Astrocyte of the spinal cord (primary cell): ENCODE results near the gene PLEKHH1.

ENCODE experiments used
- DNase-seq: peaks from one replicate; pipeline ENCODE4 v3.0.0; 2011; ENCODE audit warnings: low read depth, low spot score
- H3K4me3 ChIP-seq: 2 replicates; pipeline ENCODE4 v1.5.1; 2011; ENCODE audit warnings: low read depth, mild to moderate bottlenecking, low read length, moderate library complexity
- CTCF ChIP-seq: IDR thresholded peaks from 2 replicates; pipeline ENCODE4 v1.5.1; 2012; ENCODE audit warnings: low read depth, mild to moderate bottlenecking, low read length, inconsistent platforms
- in situ Hi-C: cut with HindIII; loops from 2 replicates; pipeline ENCODE4 v1.10.0; 2017; ENCODE audit warnings: low sequenced_read_pairs

The PLEKHH1 gene

GRCh38 chr14:67497216-67497615 is 35.9 kb upstream of the PLEKHH1 start:
- in situ Hi-C loops, result no loop called here
- DNase-seq, result no peak
- TF ChIP-seq CTCF, result no peak
- no peak overlapping the region for H3K4me3 ChIP-seq

GRCh38 chr14:67497716-67498115 is 35.4 kb upstream of the PLEKHH1 start:
- no peak overlapping the region for H3K4me3 ChIP-seq
- no peak for TF ChIP-seq CTCF
- in situ Hi-C loops, result no loop called here
- no peak for DNase-seq

GRCh38 chr14:67500981-67501380 is 32.1 kb upstream of the PLEKHH1 start:
- DNase-seq, result no peak
- in situ Hi-C loops, result no loop called here
- H3K4me3 ChIP-seq, result no peak overlapping the region
- TF ChIP-seq CTCF, result no peak

GRCh38 chr14:67501670-67502069 is 31.4 kb upstream of the PLEKHH1 start:
- no peak for TF ChIP-seq CTCF
- no peak overlapping the region for H3K4me3 ChIP-seq
- in situ Hi-C loops, result no loop called here
- DNase-seq, result no peak

- in situ Hi-C loops, result no loop called here
- H3K4me3 ChIP-seq, result no peak overlapping the region
- no peak for TF ChIP-seq CTCF
- no peak for DNase-seq
These were observed 30.2 kb upstream of the PLEKHH1 start for GRCh38 chr14:67502867-67503266.

- no peak for TF ChIP-seq CTCF
- DNase-seq, result no peak
- in situ Hi-C loops, result no loop called here
- no peak overlapping the region for H3K4me3 ChIP-seq
These were observed 29.8 kb upstream of the PLEKHH1 start for GRCh38 chr14:67503331-67503730.

- no peak for TF ChIP-seq CTCF
- DNase-seq, result no peak
- no peak overlapping the region for H3K4me3 ChIP-seq
- in situ Hi-C loops, result no loop called here
These were observed 27.8 kb upstream of the PLEKHH1 start for GRCh38 chr14:67505254-67505653.
